ENCODE results near the gene GRM1. TPM values are rescaled to one million over a fixed set of nuclear protein-coding genes. Genes with fewer than 3 reads are reported as not detected.

The GRM1 gene
- total and polyA plus RNA-seq, 2 donors (not counting 1 experiment from before 2014, with no cell fraction given) = not detected

DNA sequence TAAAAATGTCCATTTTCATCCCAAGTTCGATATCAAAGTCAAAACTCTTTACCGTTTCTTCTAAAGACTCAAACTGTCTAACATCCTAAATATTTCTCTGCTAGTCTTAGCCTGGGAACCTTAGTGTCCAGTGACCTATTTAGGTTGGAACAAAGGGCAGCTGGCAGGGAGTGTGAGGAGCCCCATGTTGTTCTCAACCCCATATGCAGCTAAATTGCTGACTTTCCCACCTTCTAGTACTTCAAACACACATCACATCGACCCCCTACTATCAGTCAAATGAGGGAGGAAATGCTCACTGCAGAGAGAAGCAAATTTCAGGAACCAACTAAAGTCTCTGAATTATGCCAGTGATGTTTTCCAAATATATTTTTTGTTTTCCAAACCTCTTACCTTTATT is 322.2 kb downstream of the GRM1 start:
- H3K4me3 ChIP-seq (ENCODE audit: control extremely low read depth in 1 of 5, extremely low read depth in 1 of 5, insufficient read depth in 1 of 5, low read depth in 2 of 5, low read length in 4 of 5) = no peak overlapping the region
- intact Hi-C loops (cut with micrococcal nuclease) = no loop called here
- ATAC-seq (ENCODE audit: low read depth) = no peak
- no CpG with 5 or more reads among the region's 3 CpGs for WGBS (ENCODE audit: insufficient coverage)
- no peaks in the 10 kb centered on the region for H4K20me1 ChIP-seq (ENCODE audit: control insufficient read depth, insufficient read depth, low read length, poor library complexity, severe bottlenecking)
- no peaks in the 10 kb centered on the region for H3K9me3 ChIP-seq (ENCODE audit: control extremely low read depth in 1 of 3, control insufficient read depth in 2 of 3, insufficient read depth in 1 of 3, low read length in 2 of 3)
- POLR2A ChIA-PET = no interaction called here
- no peaks in the 10 kb centered on the region for H3K4me1 Mint-ChIP-seq
- H2AFZ ChIP-seq (ENCODE audit: insufficient read depth, low read depth, low read length, poor library complexity, severe bottlenecking) = no peak overlapping the region
- CTCF ChIA-PET = no interaction called here
- TF ChIP-seq EZH2 (IDR thresholded peaks at IDR 0.05; ENCODE audit: borderline replicate concordance, insufficient read depth, low read depth, low read length, poor library complexity, severe bottlenecking) = no peak
- TF ChIP-seq, protein P1, sequence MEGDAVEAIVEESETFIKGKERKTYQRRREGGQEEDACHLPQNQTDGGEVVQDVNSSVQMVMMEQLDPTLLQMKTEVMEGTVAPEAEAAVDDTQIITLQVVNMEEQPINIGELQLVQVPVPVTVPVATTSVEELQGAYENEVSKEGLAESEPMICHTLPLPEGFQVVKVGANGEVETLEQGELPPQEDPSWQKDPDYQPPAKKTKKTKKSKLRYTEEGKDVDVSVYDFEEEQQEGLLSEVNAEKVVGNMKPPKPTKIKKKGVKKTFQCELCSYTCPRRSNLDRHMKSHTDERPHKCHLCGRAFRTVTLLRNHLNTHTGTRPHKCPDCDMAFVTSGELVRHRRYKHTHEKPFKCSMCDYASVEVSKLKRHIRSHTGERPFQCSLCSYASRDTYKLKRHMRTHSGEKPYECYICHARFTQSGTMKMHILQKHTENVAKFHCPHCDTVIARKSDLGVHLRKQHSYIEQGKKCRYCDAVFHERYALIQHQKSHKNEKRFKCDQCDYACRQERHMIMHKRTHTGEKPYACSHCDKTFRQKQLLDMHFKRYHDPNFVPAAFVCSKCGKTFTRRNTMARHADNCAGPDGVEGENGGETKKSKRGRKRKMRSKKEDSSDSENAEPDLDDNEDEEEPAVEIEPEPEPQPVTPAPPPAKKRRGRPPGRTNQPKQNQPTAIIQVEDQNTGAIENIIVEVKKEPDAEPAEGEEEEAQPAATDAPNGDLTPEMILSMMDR (IDR thresholded peaks at IDR 0.05) = no peak
- no peak overlapping the region for H3K4me2 ChIP-seq (replicated peaks; ENCODE audit: low read depth, low read length, poor library complexity, severe bottlenecking)
- no peaks in the 10 kb centered on the region for H3K79me2 ChIP-seq (ENCODE audit: control insufficient read depth, insufficient read depth, low read length)
- no peaks in the 10 kb centered on the region for H3K36me3 ChIP-seq (replicated peaks in 1 of 2; ENCODE audit: control extremely low read depth in 1 of 2, control insufficient read depth in 1 of 2, extremely low read depth in 1 of 2, insufficient read depth in 2 of 2, low read length in 1 of 2)
- no peaks in the 10 kb centered on the region for H3K27me3 ChIP-seq (replicated peaks in 1 of 4; ENCODE audit: control extremely low read depth in 1 of 4, control insufficient read depth in 3 of 4, insufficient read depth in 4 of 4, low read length in 3 of 4)
- H3K27ac Mint-ChIP-seq = no peak overlapping the region
- no peak for DNase-seq
- no peak overlapping the region for H3K27ac ChIP-seq (ENCODE audit: low read length in 2 of 2)
- no peak overlapping the region for H3K9ac ChIP-seq (ENCODE audit: low read length)
- H3K4me3 Mint-ChIP-seq = no peak overlapping the region
- no peaks in the 10 kb centered on the region for H3K9me3 Mint-ChIP-seq (ENCODE audit: insufficient read depth)
- H3K27me3 Mint-ChIP-seq = no peaks in the 10 kb centered on the region
- H3K4me1 ChIP-seq (ENCODE audit: control insufficient read depth in 2 of 2, insufficient read depth in 2 of 2, low read length in 2 of 2) = no peaks in the 10 kb centered on the region

DNA sequence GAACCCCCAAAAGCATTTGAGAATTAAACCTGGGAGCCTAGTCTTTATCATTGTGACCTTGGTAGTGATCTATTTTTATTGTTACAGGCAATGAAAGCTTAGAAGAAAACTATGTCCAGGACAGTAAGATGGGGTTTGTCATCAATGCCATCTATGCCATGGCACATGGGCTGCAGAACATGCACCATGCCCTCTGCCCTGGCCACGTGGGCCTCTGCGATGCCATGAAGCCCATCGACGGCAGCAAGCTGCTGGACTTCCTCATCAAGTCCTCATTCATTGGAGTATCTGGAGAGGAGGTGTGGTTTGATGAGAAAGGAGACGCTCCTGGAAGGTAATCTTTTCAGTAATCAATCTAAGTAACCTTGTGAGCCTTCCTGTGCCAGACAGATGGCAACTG is 323.3 kb downstream of the GRM1 start:
- Histone ChIP-seq H3K4me1 (ENCODE audit: control insufficient read depth in 2 of 2, insufficient read depth in 2 of 2, low read length in 2 of 2) (no peaks in the 10 kb centered on the region), H3K9me3 (ENCODE audit: control extremely low read depth in 1 of 3, control insufficient read depth in 2 of 3, insufficient read depth in 1 of 3, low read length in 2 of 3) (no peaks in the 10 kb centered on the region), H3K36me3 (replicated peaks in 1 of 2; ENCODE audit: control extremely low read depth in 1 of 2, control insufficient read depth in 1 of 2, extremely low read depth in 1 of 2, insufficient read depth in 2 of 2, low read length in 1 of 2) (no peaks in the 10 kb centered on the region), H3K9ac (ENCODE audit: low read length) (no peak overlapping the region), H3K27ac (ENCODE audit: low read length in 2 of 2) (no peak overlapping the region), H2AFZ (ENCODE audit: insufficient read depth, low read depth, low read length, poor library complexity, severe bottlenecking) (no peak overlapping the region), H4K20me1 (ENCODE audit: control insufficient read depth, insufficient read depth, low read length, poor library complexity, severe bottlenecking) (no peaks in the 10 kb centered on the region), H3K4me3 (ENCODE audit: control extremely low read depth in 1 of 5, extremely low read depth in 1 of 5, insufficient read depth in 1 of 5, low read depth in 2 of 5, low read length in 4 of 5) (no peak overlapping the region), H3K27me3 (replicated peaks in 1 of 4; ENCODE audit: control extremely low read depth in 1 of 4, control insufficient read depth in 3 of 4, insufficient read depth in 4 of 4, low read length in 3 of 4) (no peaks in the 10 kb centered on the region), H3K79me2 (ENCODE audit: control insufficient read depth, insufficient read depth, low read length) (no peaks in the 10 kb centered on the region), H3K4me2 (replicated peaks; ENCODE audit: low read depth, low read length, poor library complexity, severe bottlenecking) (no peak overlapping the region)
- ATAC-seq (ENCODE audit: low read depth) = no peak
- no peak for DNase-seq
- ChIA-PET CTCF (interaction anchor here (0.6 kb wide), 1 partner anchor 43 kb away, joined by 5 read pairs; no protein-coding TSS in a partner anchor), POLR2A (no interaction called here)
- intact Hi-C loops (cut with micrococcal nuclease) = no loop called here
- TF ChIP-seq EZH2 (IDR thresholded peaks at IDR 0.05; ENCODE audit: borderline replicate concordance, insufficient read depth, low read depth, low read length, poor library complexity, severe bottlenecking) = no peak
- TF ChIP-seq, protein P1 (IDR thresholded peaks at IDR 0.05) = no peak
- no peaks in the 10 kb centered on the region for H3K9me3 Mint-ChIP-seq (ENCODE audit: insufficient read depth)
- no CpG with 5 or more reads among the region's 5 CpGs for WGBS (ENCODE audit: insufficient coverage)
- no peak overlapping the region for H3K27ac Mint-ChIP-seq
- no peak overlapping the region for H3K4me3 Mint-ChIP-seq
- H3K27me3 Mint-ChIP-seq = no peaks in the 10 kb centered on the region
- no peaks in the 10 kb centered on the region for H3K4me1 Mint-ChIP-seq

Data from B cell (primary cell).